GM21786 (cell line): ENCODE data around the gene DNAJC15.
A peak's percentile ranks its signal among the peaks of the same experiment; 100 is the strongest.

Experiments used
- ATAC-seq: cut with Tn5 transposase; IDR thresholded peaks from one replicate; pipeline ENCODE4 v1.9.1; 2021; ENCODE audit not compliant: unreplicated experiment

The DNAJC15 gene

DNA sequence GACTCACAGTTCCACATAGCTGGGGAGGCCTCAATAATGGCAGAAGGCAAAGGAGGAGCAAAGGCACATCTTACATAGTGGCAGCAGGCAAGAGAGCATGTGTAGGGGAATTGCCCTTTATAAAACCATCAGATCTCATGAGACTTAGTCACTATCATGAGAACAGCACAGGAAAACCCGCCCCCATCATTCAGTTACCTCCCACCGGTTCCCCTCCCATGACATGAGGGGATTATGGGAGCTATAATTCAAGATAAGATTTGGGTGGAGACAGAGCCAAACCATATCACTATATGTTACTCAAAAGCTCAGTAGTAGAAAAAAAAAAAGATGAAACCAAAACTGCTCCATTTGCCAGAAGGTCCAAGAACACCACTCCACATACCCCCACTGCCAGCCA lies 58.5 kb downstream of the DNAJC15 start:
- ATAC-seq: no peak

DNA sequence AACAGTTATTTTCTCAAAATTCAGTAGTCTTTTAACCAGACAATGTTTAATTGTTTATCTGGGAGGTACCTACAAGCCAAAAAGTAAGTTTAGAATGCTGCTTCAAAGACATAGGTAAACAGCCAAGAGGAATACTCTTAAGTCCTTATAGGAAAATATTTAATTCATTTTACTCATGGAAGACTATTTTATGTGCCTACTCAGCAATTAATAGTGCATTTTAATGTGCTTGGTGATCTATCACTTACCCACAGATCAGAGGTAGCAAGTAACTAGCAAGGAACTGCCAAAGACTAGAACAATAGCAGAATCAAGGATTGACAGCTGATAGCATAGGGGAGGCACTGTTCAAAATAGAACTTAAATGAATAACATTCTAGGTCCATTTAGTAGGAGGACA lies 60.4 kb downstream of the DNAJC15 start:
- no peak for ATAC-seq

DNA sequence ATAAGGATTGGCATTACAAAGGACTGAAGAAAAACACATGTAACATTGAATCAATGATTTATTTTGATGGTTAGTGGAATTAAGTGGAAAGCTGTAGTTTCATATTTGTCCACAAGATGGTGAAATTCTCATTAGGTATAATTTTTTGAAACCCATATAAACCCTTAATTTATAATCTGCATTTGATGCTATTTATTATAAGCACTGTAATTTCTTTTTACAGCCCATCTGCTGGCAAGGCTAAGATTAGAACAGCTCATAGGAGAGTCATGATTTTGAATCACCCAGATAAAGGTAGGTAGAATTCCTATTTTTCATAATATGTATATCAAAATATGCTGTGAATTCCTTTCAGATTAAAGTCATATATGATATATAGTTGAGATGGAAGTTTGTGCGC lies 62.2 kb downstream of the DNAJC15 start:
- no peak for ATAC-seq

DNA sequence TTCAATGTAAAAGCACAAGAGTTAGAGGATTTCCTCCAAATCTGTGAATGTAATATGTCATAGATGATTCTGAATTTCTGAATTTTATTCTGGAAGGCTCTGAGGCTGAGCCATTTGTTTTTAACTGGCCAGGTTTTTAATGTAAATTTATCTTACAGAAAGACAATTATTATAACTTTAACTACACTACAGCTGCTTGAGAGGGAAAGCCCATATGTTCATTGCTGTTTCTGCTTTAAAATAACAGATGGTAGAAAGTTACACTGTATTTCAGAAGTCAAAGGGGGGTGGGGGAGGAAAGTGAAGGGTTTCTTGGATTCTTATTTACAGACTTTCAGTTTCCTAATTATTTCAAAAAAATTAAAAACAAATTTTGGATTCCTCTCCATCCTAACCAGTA lies 62.8 kb downstream of the DNAJC15 start:
- ATAC-seq: no peak

DNA sequence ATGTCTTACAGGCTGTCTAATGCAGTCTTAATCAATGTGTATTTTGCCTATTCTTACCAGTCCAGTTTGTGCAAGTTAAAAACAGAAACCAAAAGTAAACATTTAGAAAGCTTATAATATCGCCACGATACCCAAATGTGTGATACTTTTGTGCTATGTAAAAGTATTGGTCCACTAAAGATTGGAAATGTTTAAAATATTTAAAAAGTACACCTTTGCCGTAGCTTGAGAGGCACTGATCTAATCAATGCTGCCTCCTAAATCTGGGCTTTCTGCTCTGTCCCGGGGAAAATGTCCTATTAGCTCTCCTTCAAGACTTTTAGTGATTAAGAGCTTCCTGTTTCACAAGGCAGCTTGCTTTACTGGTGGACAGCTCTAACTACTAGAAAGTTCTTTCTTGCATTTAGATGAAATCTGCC lies 64.7 kb downstream of the DNAJC15 start:
- no peak for ATAC-seq

DNA sequence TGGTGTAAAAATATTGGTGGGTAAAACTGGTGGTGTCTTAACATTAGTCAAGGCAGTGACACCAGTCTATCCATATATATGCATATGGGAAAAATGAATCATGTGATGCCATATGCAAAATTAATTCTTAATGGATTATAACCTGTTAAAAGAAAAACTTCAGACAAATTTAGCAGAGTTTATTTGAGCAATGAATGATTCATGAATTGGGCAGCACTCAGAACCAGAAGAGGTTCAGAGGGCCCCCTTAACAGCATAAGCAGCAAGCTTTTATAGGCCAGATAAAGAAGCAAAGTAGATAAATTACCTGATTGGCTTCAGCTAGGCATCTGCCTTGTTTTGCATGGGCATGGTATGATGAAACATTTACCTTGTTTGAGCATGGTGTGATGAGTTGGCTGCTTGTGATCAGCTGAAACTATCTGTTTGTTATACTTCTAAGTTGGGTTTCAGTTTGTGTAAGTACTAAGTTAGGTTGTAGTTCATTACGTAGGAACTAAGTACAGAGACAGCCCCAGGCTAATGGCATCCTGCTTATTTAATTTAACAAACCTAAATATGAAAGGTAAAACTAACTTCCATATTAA lies 66.6 kb downstream of the DNAJC15 start:
- no peak for ATAC-seq

DNA sequence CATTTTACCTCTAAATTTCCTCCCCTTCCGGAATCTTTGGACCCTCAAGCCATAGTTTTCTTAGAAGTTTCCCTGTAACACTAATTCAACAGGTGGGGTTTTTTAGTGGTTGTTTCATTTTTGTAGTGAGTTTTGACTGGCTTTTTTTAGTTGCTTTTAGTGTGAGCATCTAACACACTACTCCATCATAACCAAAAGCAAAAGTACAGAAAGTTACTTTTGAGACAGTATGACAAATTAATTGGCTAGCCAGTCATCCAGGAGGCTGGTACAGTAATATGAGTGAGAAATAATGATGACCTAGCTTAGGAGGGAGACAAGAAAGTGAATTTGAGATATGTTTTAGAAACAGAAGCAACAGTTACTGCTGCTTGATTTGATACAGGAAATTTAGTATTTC lies 71.5 kb downstream of the DNAJC15 start:
- peak; percentile 88 for ATAC-seq

DNA sequence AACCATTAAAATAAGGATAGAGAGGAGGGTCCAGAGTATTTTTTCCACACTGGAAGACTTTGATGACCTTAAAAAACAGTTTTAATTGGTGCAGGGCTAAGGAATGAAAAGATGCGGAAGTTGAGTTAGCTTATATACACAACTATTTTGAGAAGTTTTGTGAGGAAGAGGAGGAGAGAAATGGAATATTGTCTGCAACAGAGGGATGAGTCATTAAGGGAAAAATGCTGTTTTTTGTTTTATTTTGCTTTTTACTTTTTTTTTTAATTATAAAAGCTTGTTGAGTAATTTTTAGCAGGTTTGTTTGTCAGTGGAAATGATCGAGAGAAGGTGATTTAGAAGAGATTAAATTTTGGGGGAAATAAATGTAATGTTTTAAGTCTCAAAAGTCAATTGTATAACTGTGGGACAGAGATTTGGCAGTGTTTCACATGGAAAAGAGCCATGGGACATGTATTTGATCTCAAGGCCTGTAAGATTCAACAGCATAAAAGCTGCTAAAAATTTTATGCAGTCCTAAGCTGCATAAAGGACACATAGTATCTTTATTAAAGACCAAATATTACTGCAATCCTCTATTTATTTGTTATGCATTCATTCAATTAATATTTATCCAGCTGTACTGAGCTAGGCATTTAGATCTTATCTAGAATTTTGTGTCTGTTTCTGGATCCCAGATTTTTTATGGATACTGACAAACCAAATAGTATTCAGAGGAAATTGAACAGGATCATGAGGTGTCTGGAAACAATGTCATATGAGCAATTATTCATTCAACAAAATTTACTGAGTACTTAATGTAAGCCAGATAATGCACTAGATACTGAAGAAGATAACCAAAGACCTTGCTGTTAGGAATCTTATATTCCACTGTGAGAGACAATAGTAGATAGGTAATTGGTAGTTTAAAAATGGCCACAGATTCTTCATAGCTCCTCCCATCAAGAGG lies 72.7 kb downstream of the DNAJC15 start:
- ATAC-seq: no peak

DNA sequence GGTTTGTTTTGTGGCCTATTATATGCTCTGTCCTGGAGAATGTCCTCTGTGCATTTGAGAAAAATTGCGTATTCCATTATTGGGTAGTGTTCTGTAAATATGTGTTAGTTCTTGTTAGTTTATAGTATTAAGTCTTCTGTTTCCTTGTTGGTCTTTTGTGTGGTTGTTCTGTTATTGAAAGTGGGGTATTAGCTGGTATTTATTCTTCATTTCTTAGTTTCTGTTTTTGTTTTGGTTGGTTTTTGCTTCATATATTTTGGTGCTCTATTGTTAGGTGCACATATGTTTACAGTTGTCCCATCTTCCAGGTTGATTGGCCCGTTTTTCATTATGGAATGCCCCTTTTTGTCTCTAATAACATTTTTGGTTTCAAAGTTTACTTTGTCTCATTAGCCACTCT lies 77.3 kb downstream of the DNAJC15 start:
- ATAC-seq: no peak

DNA sequence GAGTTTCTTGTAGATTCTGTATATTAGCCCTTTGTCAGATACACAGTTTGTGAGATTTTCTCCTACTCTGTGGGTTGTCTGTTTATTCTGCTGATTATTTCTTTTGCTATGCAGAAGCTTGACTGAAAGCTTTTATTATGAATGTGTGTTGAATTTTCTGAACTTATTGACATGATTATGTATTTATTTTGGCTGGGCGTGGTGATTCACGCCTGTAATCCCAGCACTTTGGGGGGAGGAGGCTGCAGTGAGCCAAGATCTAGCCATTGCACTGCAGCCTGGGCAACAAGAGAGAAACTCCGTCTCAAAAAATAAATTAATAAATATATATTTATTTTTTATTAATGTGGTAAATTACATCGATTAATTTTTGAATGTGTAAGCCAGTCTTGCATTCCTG lies 78.9 kb downstream of the DNAJC15 start:
- no peak for ATAC-seq

DNA sequence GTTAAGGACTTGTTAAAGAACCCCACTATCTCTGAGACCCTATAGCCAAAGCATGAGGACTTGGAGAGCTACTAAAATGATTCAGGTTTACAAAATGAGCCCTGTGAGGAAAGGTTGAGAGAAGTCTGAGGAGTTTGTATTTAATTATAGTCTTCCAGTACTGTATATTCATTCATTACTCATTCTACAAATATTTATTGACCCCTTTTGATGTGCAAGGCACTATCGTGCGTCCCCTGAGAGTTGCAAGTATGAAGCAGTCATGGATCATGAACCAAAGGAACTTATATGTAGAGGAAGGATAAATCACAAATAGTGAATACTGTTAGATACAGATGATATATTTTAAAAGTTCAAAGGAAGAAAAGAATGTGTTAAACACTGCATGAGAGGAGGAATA lies 84.4 kb downstream of the DNAJC15 start:
- no peak for ATAC-seq

DNA sequence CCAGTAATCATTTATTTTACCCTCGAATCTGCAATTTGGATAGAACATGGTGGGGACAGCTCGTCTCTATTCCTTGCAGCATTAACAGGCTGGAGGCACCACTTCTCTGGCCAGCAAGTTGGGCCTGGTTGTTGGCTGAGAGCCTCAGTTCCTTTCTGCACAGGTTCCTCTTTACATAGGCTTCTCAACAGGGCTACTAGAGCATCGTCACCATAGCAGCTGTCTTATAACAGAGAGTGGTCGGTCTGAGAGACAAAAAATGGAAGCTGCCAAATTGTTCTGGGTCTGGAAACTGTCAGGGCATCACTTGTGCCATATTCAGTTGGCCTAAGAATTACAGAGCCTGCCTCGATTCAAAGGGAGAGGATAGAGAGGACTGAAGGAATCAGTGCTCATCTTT lies 86.7 kb downstream of the DNAJC15 start:
- ATAC-seq: no peak

DNA sequence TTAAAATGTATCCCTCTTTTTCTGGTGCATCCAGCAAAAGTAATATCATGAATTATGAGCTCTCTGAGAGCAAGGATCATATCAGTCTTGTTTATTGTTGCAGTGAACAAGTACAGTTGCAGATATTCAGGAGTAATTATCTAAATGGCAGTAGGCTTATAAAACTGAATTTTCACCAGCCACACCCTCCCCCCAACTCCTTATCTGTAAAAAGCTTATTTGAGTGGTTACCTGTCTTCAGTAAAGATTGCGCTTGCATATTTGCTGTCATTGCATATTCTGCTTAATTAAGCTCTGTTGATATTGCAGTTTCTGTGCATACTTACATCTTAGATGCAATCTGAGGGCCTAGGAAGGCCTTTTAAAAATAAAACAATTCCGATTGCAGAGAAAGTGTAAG lies 87.3 kb downstream of the DNAJC15 start:
- no peak for ATAC-seq

DNA sequence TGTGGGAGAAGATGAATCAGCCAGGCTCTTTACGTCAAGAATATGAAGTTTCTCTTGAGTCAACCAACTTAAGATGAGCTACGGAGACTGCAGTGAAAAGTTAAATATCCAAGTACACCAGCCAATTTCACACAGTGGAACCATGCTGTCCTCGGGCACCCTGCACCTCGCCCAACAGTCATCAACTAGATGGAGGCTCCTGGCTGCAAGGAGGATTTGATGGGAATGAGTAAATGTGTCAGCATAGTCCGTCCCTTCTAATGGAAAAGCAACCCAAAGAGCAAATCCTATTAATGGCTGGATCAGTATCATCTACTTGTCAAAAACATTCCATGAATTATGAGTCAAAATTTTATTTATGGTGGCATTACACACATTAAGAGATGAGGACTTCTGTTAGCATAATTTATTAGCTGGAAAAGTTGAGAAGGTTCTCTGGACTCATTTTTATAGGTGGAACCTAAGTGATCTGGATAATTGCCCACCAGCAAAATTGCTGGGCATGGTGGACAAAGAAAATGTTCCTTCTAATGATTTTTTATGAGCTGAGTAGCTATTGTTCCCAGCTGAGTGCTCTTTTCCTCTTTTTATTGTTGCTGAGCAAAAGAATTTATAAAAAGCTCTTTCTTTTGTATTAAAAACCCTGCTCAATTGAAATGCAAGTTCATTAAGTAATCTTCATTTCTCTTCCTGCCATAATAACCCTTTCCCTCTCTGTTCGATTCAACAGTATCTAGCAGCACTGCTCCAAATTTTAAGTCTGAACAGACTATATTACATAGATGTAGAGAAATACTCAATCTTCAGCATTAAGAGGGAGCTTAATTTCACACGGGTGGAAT lies 88.4 kb downstream of the DNAJC15 start:
- no peak for ATAC-seq

DNA sequence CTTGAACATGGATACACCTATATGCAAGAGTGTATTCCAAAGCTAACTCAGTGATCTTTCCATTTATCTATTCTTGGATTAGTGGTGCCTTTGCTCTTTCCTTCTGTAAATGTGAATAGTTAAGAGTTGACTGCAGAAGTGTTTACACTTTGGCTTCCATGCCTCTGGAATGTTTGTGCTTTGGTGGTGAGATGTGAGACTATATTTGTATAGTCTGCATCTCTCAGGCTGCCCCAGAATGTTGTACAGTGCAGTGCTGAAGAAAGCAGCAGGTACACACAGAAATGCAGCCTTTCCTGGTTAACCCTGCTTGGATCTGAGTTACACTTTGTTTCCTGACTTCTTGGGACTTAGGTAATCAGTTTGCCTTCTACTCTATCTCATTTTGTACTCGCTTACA lies 90.2 kb downstream of the DNAJC15 start:
- ATAC-seq: no peak

DNA sequence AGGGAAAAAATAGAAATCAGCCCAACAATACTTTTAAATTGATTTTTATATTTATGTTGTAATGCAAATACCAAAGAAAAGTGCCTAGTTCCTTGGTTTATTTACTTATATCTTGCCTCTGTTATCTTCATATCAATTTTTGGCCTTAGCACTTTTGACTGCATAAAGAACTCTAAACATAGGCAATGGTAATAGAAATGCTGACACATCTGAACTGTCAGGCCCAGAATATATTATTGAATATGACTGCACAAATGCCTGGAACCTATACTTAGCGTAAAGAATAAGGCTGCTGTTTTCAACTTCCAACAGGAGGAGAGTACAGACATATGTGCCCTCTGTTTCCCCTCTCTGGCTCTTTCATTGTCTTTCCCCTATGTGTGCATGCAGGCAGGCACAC lies 91.1 kb downstream of the DNAJC15 start:
- no peak for ATAC-seq

DNA sequence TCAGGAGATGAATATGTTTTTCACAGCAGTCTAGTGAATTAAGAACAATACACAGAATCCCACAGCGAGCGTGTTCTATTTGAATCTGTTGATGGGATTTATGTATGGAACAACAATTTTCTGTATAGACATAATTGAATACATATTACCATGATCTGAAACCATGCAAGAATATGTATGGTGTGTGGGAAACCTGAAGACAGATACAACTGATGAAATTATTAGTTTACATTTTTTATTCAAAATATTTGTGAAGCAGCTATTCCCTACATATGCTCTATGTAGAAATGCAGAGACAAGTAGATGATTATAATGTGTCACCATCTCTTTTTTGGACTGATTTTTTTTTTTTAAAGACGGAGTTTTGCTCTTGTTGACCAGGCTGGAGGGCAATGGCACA lies 91.8 kb downstream of the DNAJC15 start:
- ATAC-seq: no peak

DNA sequence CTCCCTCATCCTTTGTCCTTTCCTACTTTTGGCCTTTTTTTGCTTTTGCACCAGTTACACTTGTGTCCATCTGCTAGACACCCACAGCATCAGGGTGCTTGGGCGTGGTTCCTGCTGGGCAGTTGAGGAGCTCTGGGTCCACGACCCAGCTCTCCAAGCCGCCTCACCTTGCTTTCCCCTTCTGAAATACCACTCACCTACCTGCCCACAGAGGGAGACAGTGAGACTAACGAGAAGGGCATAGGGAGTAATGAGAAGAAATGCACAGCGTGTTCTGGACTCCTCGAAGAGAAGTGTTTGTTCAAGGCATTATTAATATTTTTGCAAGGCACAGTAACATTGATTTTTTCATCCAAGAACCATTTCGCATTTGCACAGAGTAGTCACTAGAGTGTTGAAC lies 92.9 kb downstream of the DNAJC15 start:
- no peak for ATAC-seq

DNA sequence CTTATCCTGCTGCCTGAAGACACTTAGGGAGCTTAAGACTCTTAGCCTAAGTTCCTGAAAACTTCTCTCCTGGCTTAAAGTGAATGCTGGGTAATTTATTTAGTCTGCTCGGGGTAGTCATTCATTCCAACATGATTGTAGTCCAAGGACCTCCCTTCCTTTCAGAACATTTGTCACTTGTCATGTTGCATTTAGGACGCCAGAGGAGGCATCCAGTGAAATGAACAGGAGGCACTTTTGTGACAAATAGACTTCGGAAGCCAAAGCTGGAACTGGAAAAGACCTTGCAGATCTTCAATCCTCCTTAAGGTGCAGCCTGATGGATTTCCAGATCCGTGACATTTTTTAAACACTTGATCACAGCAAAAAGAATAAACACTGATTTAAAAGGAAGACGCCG lies 95.1 kb downstream of the DNAJC15 start:
- no peak for ATAC-seq

DNA sequence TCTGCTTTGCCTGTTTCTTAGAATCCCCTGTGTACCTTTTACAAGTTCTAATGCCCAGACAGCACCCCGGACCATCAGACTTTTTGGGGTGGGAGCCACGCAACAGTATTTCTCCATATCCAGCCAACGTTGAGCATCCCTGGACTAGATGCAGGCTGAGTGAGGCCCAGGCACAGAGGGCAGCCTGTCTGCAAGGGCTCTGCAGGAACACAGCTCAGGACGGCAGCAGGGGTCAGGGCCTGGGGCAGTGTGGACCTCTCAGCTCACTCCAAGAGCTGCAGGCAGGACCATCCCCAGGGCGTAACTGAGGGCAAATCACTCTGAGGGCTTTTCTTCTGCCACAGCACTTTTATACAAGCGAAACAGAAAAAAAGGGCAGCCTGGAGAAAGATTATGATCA lies 95.8 kb downstream of the DNAJC15 start:
- ATAC-seq: no peak

DNA sequence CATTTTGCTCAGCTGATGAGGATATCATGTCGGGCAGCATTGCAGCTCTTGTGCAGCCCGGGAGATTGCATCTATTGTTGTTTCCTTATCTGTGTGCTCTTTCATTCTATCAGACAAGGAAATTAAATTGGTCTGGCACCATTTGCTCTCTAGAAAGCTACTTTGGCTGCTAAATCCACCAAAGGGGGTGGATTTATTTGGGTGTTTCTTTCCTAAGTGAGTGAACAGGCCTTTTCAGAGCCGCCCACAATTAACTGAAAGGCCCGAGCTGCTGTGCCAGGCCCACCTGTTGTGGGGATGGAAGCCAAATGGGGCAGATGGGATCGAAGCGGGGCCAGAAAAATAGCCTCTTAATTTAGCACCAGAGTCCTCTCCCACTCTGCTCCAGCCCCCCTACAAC lies 99.4 kb downstream of the DNAJC15 start:
- no peak for ATAC-seq

DNA sequence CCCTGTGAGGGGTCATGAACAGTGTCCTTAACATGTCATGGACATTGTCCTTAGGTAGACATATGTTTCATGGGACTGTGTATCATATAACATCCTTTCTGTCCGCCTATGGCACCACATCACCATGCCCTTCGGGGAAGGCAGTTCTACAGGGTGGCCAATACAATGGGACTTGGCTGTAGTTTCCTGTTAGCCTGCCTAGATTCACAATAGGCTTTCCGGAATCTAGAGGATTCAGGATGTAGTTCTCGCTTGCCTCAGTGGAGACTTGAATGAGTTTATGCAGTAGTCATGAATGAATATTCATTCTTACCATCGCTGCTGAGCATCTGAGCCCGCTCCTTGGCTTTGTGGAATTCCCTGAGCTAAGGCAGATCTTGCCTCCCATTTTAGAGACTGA lies 100.5 kb downstream of the DNAJC15 start:
- ATAC-seq: no peak
